KMS-11 (cell line): ENCODE measurements around the gene ZNF536.

ENCODE experiments used
- H2AFZ ChIP-seq: fragments of 200-600 bp; sonication (generic); 2 replicates; pipeline ENCODE4 v1.6.1; 2016; ENCODE audit warnings: antibody characterized with exemption, mixed run types, low read depth
- H3K27ac ChIP-seq: fragments of 200-600 bp; sonication (generic); 2 replicates; pipeline ENCODE4 v1.6.1; 2016; ENCODE audit warnings: mild to moderate bottlenecking, mixed run types
- H3K27me3 ChIP-seq: fragments of 200-600 bp; sonication (generic); 2 replicates; pipeline ENCODE4 v1.6.1; 2017; ENCODE audit warnings: mild to moderate bottlenecking, low read depth, mixed run types, moderate library complexity; ENCODE audit not compliant: insufficient read depth
- H3K36me3 ChIP-seq: fragments of 200-600 bp; sonication (generic); 2 replicates; pipeline ENCODE4 v1.6.1; 2017; ENCODE audit warnings: mild to moderate bottlenecking, mixed run types; ENCODE audit not compliant: insufficient read depth
- H3K4me1 ChIP-seq: fragments of 200-600 bp; sonication (generic); 2 replicates; pipeline ENCODE4 v1.6.1; 2016; ENCODE audit warnings: mild to moderate bottlenecking, low read depth, mixed run types; ENCODE audit not compliant: poor library complexity, severe bottlenecking
- H3K4me2 ChIP-seq: fragments of 200-600 bp; sonication (generic); 2 replicates; pipeline ENCODE4 v1.7.0; 2016; ENCODE audit warnings: mild to moderate bottlenecking, mixed run types
- H3K4me3 ChIP-seq: fragments of 200-600 bp; sonication (generic); IDR thresholded peaks from 2 replicates; pipeline ENCODE4 v1.6.1; 2017; ENCODE audit warnings: low read depth, low read length, mixed read lengths; ENCODE audit not compliant: insufficient read depth
- H3K79me2 ChIP-seq: fragments of 200-600 bp; sonication (generic); 2 replicates; pipeline ENCODE4 v1.6.1; 2016; ENCODE audit warnings: low read depth, mixed run types; ENCODE audit not compliant: insufficient read depth
- H3K9ac ChIP-seq: fragments of 200-600 bp; sonication (generic); 2 replicates; pipeline ENCODE4 v1.6.1; 2016; ENCODE audit warnings: mild to moderate bottlenecking, mixed run types
- H4K20me1 ChIP-seq: fragments of 200-600 bp; sonication (generic); 2 replicates; pipeline ENCODE4 v1.6.1; 2016; ENCODE audit warnings: mild to moderate bottlenecking, mixed run types; ENCODE audit not compliant: insufficient read depth
- CTCF ChIP-seq: fragments of 200-600 bp; sonication (generic); conservative IDR thresholded peaks from 2 replicates; pipeline ENCODE4 v1.6.1; 2017; ENCODE audit warnings: low read depth, mild to moderate bottlenecking, antibody characterized with exemption, low read length, moderate library complexity, mixed read lengths

Gene ZNF536

DNA sequence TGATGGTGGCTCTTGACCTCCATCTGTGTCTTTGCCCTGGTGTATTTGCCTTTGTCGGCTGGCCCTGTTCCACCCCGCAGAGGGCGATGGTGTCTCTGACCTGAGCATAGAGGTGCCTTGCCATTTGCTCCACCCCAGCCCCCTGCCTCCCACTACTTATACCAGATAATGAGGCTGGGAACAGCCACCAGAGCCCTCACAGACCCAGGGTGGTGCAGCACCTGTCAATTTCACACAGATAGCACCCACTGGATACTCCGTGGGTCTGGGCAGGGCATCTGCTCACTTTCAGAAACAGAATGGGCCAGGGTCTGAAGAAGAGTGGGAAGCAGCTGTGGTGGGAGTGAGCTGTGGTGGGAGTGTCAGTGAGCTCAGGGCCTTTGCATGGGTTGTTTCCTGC, 4.1 kb downstream of the ZNF536 start:
- no peak overlapping the region for H3K9ac ChIP-seq
- H3K4me1 ChIP-seq, result no peaks in the 10 kb centered on the region
- no peaks in the 10 kb centered on the region for H4K20me1 ChIP-seq
- no peaks in the 10 kb centered on the region for H3K27me3 ChIP-seq
- no peak overlapping the region for H3K4me3 ChIP-seq
- H2AFZ ChIP-seq, result no peak overlapping the region
- TF ChIP-seq CTCF, result no peak
- H3K36me3 ChIP-seq, result no peaks in the 10 kb centered on the region
- H3K27ac ChIP-seq, result no peak overlapping the region
- H3K79me2 ChIP-seq, result no peaks in the 10 kb centered on the region
- H3K4me2 ChIP-seq, result no peak overlapping the region

GRCh38 chr19:30376826-30377425, 4.7 kb downstream of the ZNF536 start:
- no peak for TF ChIP-seq CTCF

DNA sequence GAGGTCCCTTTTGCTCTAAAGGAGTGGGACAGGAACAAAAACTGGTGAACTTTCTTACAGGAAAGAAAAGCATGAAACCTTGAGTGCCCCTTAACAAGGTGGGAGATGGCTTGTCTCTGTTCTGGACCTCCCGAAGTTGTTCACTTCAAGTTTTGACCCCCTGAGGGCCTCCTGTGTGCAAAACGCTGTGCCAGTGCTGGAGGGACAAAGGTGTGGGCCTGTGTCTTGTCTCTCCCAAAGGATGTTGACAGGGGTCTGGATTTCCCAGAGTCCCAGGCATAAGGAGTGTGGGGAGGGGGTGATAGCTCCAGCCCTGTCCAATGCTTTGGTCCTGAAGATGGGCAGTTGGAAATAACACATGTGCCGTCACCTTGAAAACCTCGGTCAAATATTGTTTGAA, 6.5 kb downstream of the ZNF536 start:
- H3K4me2 ChIP-seq, result no peak overlapping the region
- no peak overlapping the region for H3K9ac ChIP-seq
- no peak overlapping the region for H2AFZ ChIP-seq
- no peak for TF ChIP-seq CTCF
- no peak overlapping the region for H3K4me3 ChIP-seq
- no peaks in the 10 kb centered on the region for H4K20me1 ChIP-seq
- H3K36me3 ChIP-seq, result no peaks in the 10 kb centered on the region
- H3K27ac ChIP-seq, result no peak overlapping the region
- H3K4me1 ChIP-seq, result no peaks in the 10 kb centered on the region
- H3K27me3 ChIP-seq, result no peaks in the 10 kb centered on the region
- H3K79me2 ChIP-seq, result no peaks in the 10 kb centered on the region

More at GRCh38 chr19:30376826-30377425, 4.7 kb downstream of the ZNF536 start:
- no peaks in the 10 kb centered on the region for H3K27me3 ChIP-seq
- H3K9ac ChIP-seq, result no peak overlapping the region
- H3K79me2 ChIP-seq, result no peaks in the 10 kb centered on the region
- H3K4me2 ChIP-seq, result no peak overlapping the region
- H3K27ac ChIP-seq, result no peak overlapping the region
- no peaks in the 10 kb centered on the region for H3K4me1 ChIP-seq
- no peaks in the 10 kb centered on the region for H3K36me3 ChIP-seq
- no peak overlapping the region for H2AFZ ChIP-seq
- H3K4me3 ChIP-seq, result no peak overlapping the region
- no peaks in the 10 kb centered on the region for H4K20me1 ChIP-seq

- no peak overlapping the region for H3K4me3 ChIP-seq
- no peaks in the 10 kb centered on the region for H3K4me1 ChIP-seq
- H3K4me2 ChIP-seq, result no peak overlapping the region
- no peak overlapping the region for H2AFZ ChIP-seq
- H3K9ac ChIP-seq, result no peak overlapping the region
- no peaks in the 10 kb centered on the region for H4K20me1 ChIP-seq
- H3K27ac ChIP-seq, result no peak overlapping the region
- no peak for TF ChIP-seq CTCF
- H3K27me3 ChIP-seq, result no peaks in the 10 kb centered on the region
- no peaks in the 10 kb centered on the region for H3K79me2 ChIP-seq
- H3K36me3 ChIP-seq, result no peaks in the 10 kb centered on the region
These were observed 7.8 kb downstream of the ZNF536 start for GRCh38 chr19:30379841-30380610.
